NCI-H226 (cell line): ENCODE results near the gene FSHR.
A peak's percentile ranks its signal among the peaks of the same experiment; 100 is the strongest.

Source experiments
- DNase-seq: peaks from one replicate; pipeline ENCODE4 v3.0.0-alpha.2; 2015

The FSHR gene

DNA sequence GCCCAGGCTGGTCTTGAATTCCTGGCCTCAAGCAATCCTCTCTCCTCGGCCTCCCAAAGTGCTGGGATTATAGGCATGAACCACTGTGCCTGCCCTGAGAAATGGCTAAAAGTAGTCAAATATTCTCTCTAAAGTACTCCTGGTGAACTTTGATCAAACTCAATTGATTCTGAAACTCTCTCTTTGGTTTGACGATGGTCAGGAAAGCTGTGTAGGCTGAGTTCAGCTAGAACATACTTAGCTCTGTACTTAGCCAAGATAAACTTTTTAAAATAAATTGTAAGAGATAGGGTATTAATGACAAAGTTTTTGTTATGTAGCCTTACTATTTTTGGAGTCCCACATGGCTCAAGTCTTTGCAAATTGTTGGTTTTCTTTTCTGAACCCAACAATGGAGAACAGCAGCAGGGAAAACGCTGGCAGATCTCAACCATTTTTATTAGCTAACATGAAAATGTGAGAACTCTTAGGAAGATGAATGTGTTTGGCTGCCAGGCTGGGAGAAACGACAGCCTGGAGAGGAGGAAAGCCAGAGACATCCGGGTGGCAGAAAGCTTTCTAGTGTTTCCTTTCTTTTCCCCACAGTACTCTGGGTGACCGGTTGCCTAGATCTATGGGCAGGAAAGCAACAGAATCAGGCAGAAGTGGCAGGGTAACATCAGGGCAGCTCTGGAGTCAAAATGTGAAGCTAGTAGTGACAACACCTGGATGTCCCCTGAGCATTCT lies 205.8 kb downstream of the FSHR start:
- no peak for DNase-seq

DNA sequence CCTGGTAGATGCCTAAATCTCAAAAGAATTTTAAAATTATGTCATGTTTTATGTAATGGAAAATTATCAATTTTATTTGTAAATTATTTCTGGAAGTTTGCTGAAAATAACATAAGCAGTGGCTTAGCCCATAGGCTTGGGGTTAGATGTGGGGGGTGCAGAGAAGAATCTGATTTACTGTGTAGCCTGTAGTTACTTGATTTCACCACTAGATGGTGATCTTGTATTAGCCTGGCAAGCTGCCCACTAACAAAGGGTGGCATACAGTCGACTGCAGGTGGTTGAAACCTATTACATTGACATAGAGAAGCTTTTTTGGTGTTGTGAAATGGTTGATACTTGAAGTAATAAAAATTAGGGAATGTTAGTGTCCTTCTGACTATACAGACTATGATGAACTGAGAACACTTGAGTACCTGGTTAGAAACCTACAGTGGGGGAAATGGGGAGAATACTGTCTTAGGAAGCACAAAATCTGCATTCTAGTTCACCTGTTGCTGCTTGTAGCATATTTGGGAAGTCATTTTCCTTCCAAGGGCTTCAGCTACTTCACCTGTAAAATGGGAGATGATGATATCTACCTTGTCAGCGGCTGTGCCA lies 207.8 kb downstream of the FSHR start:
- DNase-seq = peak; percentile 20

DNA sequence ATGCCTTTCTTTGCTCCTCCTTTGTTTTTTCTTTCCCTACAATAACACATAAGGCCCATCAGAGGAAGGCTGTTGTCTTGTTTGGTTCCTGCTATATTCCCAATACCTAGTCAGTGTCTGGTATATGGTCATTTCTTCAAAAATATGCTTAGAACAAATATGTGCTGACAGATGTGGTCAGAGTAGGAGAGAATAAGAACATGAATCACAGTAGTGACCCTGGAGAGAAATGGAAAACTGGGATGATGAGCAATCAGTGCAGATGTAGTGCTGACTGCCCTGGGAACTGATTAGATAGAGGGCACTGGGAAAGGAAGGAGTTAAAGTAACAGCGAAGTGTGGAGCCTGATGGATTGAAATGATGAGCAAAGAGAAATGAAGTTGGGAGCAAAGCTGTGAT lies 209.4 kb downstream of the FSHR start:
- DNase-seq = no peak

DNA sequence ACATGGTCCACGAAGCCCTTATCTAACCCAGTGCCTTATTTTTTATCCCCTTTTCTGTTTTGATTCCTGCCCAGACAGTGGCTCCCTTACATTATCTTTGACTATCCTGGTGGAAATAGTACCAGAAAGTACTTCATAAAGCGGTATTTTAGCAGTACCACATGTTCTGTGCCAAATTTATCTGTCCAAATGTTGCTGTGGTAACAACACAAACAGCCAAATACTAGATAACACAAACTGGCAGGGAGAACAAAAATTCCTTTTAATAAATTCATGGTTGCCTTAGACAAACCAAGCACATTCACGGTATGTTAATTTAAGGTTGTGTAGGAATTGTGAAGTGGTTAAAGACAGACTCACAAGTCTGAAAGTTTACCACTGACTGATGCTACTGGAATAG lies 210.9 kb downstream of the FSHR start:
- DNase-seq = no peak

DNA sequence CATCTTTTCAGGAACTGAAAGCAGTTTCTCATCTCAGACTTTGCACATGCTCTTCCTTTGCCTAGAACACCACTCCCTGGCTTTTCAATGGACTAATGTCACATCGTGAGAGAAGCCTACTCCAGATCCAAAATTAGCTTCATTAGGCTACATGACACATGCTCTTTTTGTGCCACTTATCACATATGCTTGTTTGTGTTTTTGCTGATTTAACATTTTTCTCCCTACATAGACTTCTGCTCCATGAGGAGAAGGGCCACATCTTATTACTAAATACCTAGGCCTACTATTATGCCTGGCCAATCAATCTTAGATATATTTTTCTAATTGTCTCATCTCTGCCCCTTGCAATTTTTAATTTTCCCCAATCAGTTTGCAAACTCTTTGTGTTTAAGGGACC lies 212.4 kb downstream of the FSHR start:
- DNase-seq = no peak

- no peak for DNase-seq
Measured at GRCh38 chr2:48941456-48941855, 212.9 kb downstream of the FSHR start.

GRCh38 chr2:48940606-48941005 lies 213.7 kb downstream of the FSHR start:
- DNase-seq = no peak

GRCh38 chr2:48939232-48939631 lies 215.1 kb downstream of the FSHR start:
- DNase-seq = no peak

GRCh38 chr2:48938231-48938630 lies 216.1 kb downstream of the FSHR start:
- DNase-seq = no peak

DNA sequence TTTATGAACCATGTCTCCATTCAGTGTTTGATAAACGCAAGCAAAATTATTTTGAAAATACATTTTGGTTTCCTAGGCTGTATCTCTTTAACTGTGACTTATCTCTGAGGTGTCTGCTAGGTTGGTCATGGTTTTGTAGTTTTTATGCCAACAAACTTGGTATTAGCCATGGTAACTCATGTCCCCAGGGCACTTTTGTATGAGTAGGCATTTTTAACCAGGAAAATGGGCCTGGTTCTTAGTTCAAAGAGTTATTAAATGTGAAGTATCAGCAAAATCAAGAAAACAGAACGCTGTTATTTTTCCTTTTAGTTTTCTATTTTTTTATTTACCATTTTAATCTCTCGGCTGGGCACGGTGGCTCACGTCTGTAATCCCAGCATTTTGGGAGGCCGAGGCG lies 219.5 kb downstream of the FSHR start:
- no peak for DNase-seq

- no peak for DNase-seq
Measured at GRCh38 chr2:48933828-48934497, 220.4 kb downstream of the FSHR start.

GRCh38 chr2:48932667-48933066 lies 221.6 kb downstream of the FSHR start:
- DNase-seq = no peak

DNA sequence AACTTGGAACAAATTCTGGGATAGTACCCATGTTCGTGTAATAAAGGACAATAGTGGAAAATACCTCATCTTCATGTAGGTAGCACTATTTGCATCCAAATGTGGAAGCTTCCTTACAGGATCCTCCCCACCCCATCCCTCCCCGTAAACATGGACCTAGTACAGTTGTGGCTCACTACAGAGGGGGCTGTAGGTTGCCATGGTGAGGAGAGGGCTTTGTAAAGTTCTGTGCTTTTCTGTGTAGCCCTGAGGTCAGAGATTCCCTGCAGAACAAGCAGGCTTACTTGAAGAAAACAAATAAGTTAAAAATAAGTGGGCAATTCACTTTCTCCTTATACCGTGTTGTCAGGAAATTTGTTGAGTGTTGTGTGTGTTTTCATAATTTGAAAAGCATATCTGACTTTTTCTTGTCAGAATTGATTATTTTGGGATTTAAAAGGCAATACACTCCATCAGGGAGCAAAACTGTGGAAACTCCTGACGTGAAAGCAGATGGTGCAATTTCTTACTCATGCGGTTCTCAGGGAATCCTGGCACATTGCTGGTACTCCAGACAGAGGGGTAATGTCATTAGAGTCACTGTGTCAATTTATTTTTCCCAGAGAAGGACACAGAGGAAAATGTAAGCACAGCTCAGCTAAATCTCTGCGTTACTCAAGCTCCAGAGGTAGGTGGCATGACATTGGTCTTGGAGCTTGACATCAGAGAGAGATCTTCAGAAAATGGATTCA lies 224.6 kb downstream of the FSHR start:
- no peak for DNase-seq

- no peak for DNase-seq
Measured at GRCh38 chr2:48927355-48927754, 227.0 kb downstream of the FSHR start.

DNA sequence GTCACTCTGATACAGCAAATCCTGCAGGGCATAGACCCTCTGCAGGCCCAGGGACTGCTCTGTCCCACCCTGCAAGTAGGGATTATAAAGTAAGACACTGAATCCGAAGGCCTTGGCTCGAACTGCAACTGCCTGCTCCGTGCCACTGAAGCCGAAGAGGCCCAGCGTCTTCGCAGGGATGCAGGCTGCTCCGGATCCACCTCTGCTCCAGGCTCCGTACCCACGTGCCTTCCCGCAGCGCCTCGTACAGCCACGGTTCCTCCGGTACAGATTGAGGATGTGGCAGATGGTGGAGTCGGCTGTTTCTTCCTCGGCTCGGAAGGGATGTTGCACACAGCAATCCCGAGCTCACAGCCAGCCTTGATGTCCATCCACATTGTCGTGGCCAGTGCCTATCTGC lies 238.4 kb downstream of the FSHR start:
- DNase-seq = no peak

DNA sequence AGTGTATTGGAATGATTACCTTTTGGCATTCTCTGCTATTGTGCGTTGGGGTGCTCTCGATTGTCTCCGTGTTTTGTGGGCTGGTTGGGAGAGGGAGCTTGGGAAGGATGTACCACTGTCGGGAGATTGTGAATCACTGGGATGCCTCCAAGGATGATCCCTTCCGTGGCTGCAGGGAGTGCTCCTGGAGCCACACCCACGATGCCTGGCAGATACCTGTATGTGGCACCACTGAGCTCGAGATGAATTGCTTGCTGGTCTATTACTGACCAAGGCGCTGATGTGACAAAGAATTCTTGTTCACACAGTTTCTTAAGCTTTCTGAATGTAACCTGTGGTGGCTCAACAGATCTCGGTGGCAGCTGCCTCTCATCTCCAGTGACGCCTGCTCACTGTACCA lies 239.1 kb downstream of the FSHR start:
- DNase-seq = no peak

DNA sequence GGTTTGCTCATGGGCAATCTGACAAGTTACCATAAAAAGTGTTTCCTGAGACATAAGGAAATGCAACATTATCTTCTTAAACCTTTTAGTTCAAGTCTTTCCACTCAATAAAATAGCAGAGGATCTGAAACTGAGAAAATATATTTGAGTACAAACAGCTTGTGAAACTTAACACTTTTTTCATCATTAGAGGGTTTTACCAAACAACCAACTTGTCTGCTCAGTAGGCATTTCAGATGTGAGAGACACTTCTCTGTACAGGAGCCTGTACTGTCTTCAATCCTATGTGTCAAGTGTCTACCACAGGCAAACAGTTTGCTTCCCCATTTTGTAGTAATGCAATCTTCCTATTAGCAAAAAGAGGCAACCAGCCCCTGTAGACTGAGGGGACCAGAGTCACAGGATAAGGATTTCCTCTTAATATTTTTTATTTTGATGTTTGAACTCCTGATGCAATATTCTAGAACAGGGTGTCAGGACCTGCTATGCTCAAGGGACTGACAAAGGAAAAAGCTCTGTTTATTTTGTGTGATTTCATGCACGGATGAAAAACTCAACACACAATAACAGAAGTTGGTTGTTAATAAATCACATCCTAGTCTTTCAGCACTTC lies 239.7 kb downstream of the FSHR start:
- no peak for DNase-seq
